IMR-90 (cell line): ENCODE data around the gene RFK.

Experiments
- CEBPB ChIP-seq: IDR thresholded peaks from 2 replicates; pipeline ENCODE4 v1.6.1; 2012; ENCODE audit warnings: low read depth, low read length, improper control_type of control experiment
- RFX5 ChIP-seq: IDR thresholded peaks from 2 replicates; pipeline ENCODE4 v1.8.0; 2012; ENCODE audit warnings: low read depth, mild to moderate bottlenecking, low read length, moderate library complexity
- TF ChIP-seq, protein P1 (sequence below): conservative IDR thresholded peaks from 2 replicates; pipeline ENCODE4 v1.5.1; 2012; ENCODE audit warnings: mild to moderate bottlenecking, low read depth, low read length, improper control_type of control experiment

DNA sequence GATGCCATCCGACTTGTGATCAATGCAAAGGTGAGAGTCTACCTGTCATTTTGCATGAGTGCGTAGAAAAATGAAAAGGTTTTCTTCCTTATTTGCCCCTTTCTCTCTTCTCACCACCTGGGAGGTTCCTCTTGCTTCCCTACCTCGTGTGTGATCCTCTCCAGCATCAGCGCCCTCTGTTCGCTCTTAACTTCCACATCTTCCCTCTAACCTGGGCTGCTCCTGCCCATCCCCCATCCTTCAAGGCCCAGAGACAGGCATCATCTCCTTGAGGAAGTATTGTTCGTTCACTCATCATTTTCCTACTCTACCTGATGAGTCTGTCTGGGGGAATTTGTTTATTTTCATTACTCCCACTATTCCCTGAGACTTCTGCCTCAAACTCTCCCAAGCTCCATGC, 55.8 kb downstream of the RFK start:
- TF ChIP-seq, protein P1, sequence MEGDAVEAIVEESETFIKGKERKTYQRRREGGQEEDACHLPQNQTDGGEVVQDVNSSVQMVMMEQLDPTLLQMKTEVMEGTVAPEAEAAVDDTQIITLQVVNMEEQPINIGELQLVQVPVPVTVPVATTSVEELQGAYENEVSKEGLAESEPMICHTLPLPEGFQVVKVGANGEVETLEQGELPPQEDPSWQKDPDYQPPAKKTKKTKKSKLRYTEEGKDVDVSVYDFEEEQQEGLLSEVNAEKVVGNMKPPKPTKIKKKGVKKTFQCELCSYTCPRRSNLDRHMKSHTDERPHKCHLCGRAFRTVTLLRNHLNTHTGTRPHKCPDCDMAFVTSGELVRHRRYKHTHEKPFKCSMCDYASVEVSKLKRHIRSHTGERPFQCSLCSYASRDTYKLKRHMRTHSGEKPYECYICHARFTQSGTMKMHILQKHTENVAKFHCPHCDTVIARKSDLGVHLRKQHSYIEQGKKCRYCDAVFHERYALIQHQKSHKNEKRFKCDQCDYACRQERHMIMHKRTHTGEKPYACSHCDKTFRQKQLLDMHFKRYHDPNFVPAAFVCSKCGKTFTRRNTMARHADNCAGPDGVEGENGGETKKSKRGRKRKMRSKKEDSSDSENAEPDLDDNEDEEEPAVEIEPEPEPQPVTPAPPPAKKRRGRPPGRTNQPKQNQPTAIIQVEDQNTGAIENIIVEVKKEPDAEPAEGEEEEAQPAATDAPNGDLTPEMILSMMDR, result no peak
- no peak for TF ChIP-seq CEBPB
- TF ChIP-seq RFX5, result no peak
